HepG2 (cell line): Measurements from ENCODE around the gene KLHL30. TPM values are rescaled to one million over a fixed set of nuclear protein-coding genes. Genes with fewer than 3 reads are reported as not detected.

Experiments used
- ATAC-seq: fragments of 200-7000 bp; cut with Tn5 transposase; 3 replicates; pipeline ENCODE4 v1.9.1; 2020; ENCODE audit warnings: mild to moderate bottlenecking, moderate library complexity
- BruUV-seq: library from RNA; stranded (reverse); fragments of 400-500 nt; replicated peaks from 2 replicates; lab custom pipeline; 2021; lab: Mats Ljungman, UMichigan
- CTCF ChIA-PET: fragments of 300-600 bp; formaldehyde crosslinking; extraction: SDS; loops from one replicate; lab custom pipeline; 2021; ENCODE audit warnings: low total read pairs, inconsistent platforms, low intra/inter-chr PET ratio; lab: Yijun Ruan, JAX
- POLR2A ChIA-PET: fragments of 350-600 bp; sonication (Branson Sonifier 250); formaldehyde crosslinking; loops from one replicate; lab custom pipeline; 2020; ENCODE audit warnings: antibody characterized with exemption, inconsistent platforms; lab: Yijun Ruan, JAX
- DNase-seq: peaks from one replicate; pipeline ENCODE4 v3.0.0-alpha.2; 2015; ENCODE audit warnings: low spot score
- FAIRE-seq: peaks from 3 replicates; lab custom pipeline; 2011; peaks lifted over from hg19 to GRCh38; lab: Jason Lieb, UNC
- H2AFZ ChIP-seq: one replicate; pipeline ENCODE4 v1.6.1; 2011; ENCODE audit warnings: low read length, inconsistent platforms
- H3K27ac ChIP-seq: fragments of 300-600 bp; 3 replicates; pipeline ENCODE4 v1.8.0; 2011; ENCODE audit warnings: mixed run types, mild to moderate bottlenecking, mixed read lengths, low read length, inconsistent platforms; ENCODE audit not compliant: insufficient read depth; ENCODE audit errors: extremely low read length
- H3K27me3 ChIP-seq, 2 experiments: fragments of 200-600 bp in 1 of 2; 2 replicates in 1 of 2; 3 replicates in 1 of 2; pipeline versions ENCODE4 v1.6.0 to v1.8.0; 2011; ENCODE audit warnings: low read length in 2 of 2, mild to moderate bottlenecking in 2 of 2, moderate library complexity in 2 of 2, inconsistent platforms in 1 of 2; ENCODE audit not compliant: insufficient read depth in 2 of 2, control insufficient read depth in 1 of 2
- H3K36me3 ChIP-seq, 2 experiments: fragments of 200-600 bp in 1 of 2; replicated peaks in 1 of 2; 2 replicates in 1 of 2; 3 replicates in 1 of 2; pipeline versions ENCODE4 v1.5.1 to v1.8.0; 2011; ENCODE audit warnings: low read length in 2 of 2, inconsistent platforms in 1 of 2; ENCODE audit not compliant: insufficient read depth in 2 of 2, control insufficient read depth in 1 of 2
- H3K4me1 ChIP-seq: 2 replicates; pipeline ENCODE4 v1.5.1; 2012; ENCODE audit warnings: low read length, inconsistent platforms; ENCODE audit not compliant: insufficient read depth
- H3K4me2 ChIP-seq: 2 replicates; pipeline ENCODE4 v1.6.0; 2011; ENCODE audit warnings: low read depth, low read length, inconsistent platforms
- H3K4me3 ChIP-seq, 3 experiments: fragments of 200-600 bp in 1 of 3; sonication (generic), shearing (Covaris generic) in 1 of 3; replicated peaks in 1 of 3; 2 replicates each; pipeline ENCODE4 v1.5.1; 2011 to 2016; ENCODE audit warnings: low read length in 3 of 3, inconsistent platforms in 2 of 3, low read depth in 2 of 3, mild to moderate bottlenecking in 2 of 3, control low read depth in 1 of 3, mixed read lengths in 1 of 3; ENCODE audit not compliant: insufficient read depth in 1 of 3
- H3K79me2 ChIP-seq: one replicate; pipeline ENCODE4 v1.6.1; 2011; ENCODE audit warnings: low read length, inconsistent platforms; ENCODE audit not compliant: insufficient read depth
- H3K9ac ChIP-seq: 2 replicates; pipeline ENCODE4 v1.6.0; 2011; ENCODE audit warnings: mild to moderate bottlenecking, low read depth, low read length, inconsistent platforms; ENCODE audit not compliant: insufficient read depth
- H3K9me3 ChIP-seq: 2 replicates; pipeline ENCODE4 v1.5.1; 2012; ENCODE audit warnings: mild to moderate bottlenecking, low read length
- H4K20me1 ChIP-seq: 2 replicates; pipeline ENCODE4 v1.6.0; 2011; ENCODE audit warnings: inconsistent platforms, mild to moderate bottlenecking, low read length, moderate library complexity; ENCODE audit not compliant: insufficient read depth
- AGO2 ChIP-seq: fragments of 200-400 bp; formaldehyde crosslinking; optimal IDR thresholded peaks from 2 replicates; pipeline ENCODE3; 2017; ENCODE audit warnings: mild to moderate bottlenecking, low read depth, low read length, moderate library complexity
- ETV5 ChIP-seq: IDR thresholded peaks from 2 replicates; pipeline ENCODE4 v1.6.1; 2018; ENCODE audit warnings: missing biosample characterization, missing genetic modification reagents, inconsistent platforms, borderline replicate concordance
- MTF1 ChIP-seq: sonication (generic); formaldehyde crosslinking; IDR thresholded peaks from 2 replicates; pipeline ENCODE4 v1.5.0; 2020; ENCODE audit warnings: missing genetic modification reagents
- MYC ChIP-seq: sonication (generic); formaldehyde crosslinking; IDR thresholded peaks from 2 replicates; pipeline ENCODE4 v1.9.0; 2021; ENCODE audit warnings: missing genetic modification reagents, borderline replicate concordance
- POLR2A ChIP-seq, 2 experiments: IDR thresholded peaks; 2 replicates each; pipeline ENCODE4 v1.6.1; 2011; ENCODE audit warnings: low read depth in 2 of 2, low read length in 2 of 2, mild to moderate bottlenecking in 1 of 2, moderate library complexity in 1 of 2; ENCODE audit not compliant: insufficient read depth in 1 of 2
- ZNF143 ChIP-seq: sonication (generic); formaldehyde crosslinking; IDR thresholded peaks from 2 replicates; pipeline ENCODE4 v1.4.0; 2020; ENCODE audit warnings: missing genetic modification reagents
- WGBS: methylation state at CpG from one replicate; pipeline ENCODE4 v1.1.6; 2017; ENCODE audit warnings: low lambda C conversion rate; 5-methylcytosine and 5-hydroxymethylcytosine counted together
- in situ Hi-C: cut with HindIII; loops from 2 replicates; pipeline ENCODE4 v1.10.0; 2017; ENCODE audit warnings: low pct_unique_long_range_greater_than_20kb; ENCODE audit not compliant: extremely low pct_ligation_motif_present
- intact Hi-C: fragments of 100-400 bp; cut with micrococcal nuclease; formaldehyde crosslinking; loops from one replicate; pipeline ENCODE4 v1.10.0; 2022; ENCODE audit not compliant: unreplicated experiment
- polyA plus RNA-seq, 8 experiments: library from polyadenylated mRNA; depleted of rRNA in 3 of 8; stranded (reverse) in 7 of 8; unstranded in 1 of 8; fragments of >200 nt; fragmentation: Illumina TruSeq in 4 of 8; extraction: Trizol in 4 of 8; gene quantifications; 2 replicates each; pipeline versions ENCODE4 v1.2.1 to v1.2.3, GENCODE V29; 2011 to 2016; ENCODE audit warnings: low read depth in 4 of 8, missing spikeins in 1 of 8, mixed read lengths in 1 of 8; ENCODE audit not compliant: insufficient read depth in 1 of 8
- total RNA-seq, 5 experiments: library from RNA; depleted of rRNA; stranded (reverse); fragments of >200 nt; fragmentation: Illumina TruSeq; extraction: Trizol; gene quantifications; 2 replicates each; pipeline ENCODE4 v1.2.3, GENCODE V29; 2016; ENCODE audit warnings: low read depth in 1 of 5

Gene KLHL30
- total and polyA plus RNA-seq, 2 of the 13 experiments (the other 11 are each of a cell fraction or from before 2014, with no cell fraction given), result 0.05 TPM; not detected in 1

GRCh38 chr2:238097201-238097987 lies 41.1 kb upstream of the KLHL30 start:
- intact Hi-C loops, result no loop called here
- ChIA-PET POLR2A (interaction anchor here (1.8 kb wide), 1 partner anchor 37 kb away, joined by 5 read pairs; the partner anchor contains the start of gene SCLY), CTCF (no interaction called here)
- no peaks in the 10 kb centered on the region for H4K20me1 ChIP-seq
- DNase-seq, result no peak
- in situ Hi-C loops, result no loop called here
- H2AFZ ChIP-seq, result no peak overlapping the region
- H3K27me3 ChIP-seq, result peaks cover 0 to 10% of the 10 kb centered on the region in 2 experiments; a peak in 2 of 5 replicates
- no peak overlapping the region for H3K9ac ChIP-seq
- H3K4me2 ChIP-seq, result no peak overlapping the region
- no peaks in the 10 kb centered on the region for H3K9me3 ChIP-seq
- TF ChIP-seq AGO2 (peak; percentile 2), ETV5 (CRISPR knock-in tag) (no peak), POLR2A (IDR thresholded peaks at IDR 0.05; ENCODE audit: insufficient read depth in 1 of 2, low read depth in 2 of 2, low read length in 2 of 2) (peak in 1 of 2 experiments; percentile 17; a peak in 1 of 4 replicates), MYC (CRISPR knock-in tag) (peak; percentile 5; the same call in 1 of the 2 replicates), MTF1 (CRISPR knock-in tag) (no peak), ZNF143 (no peak)
- H3K36me3 ChIP-seq, result peaks cover 2 to 4% of the 10 kb centered on the region in 2 experiments; a peak in 1 of 5 replicates
- no peak for FAIRE-seq
- H3K27ac ChIP-seq, result no peak overlapping the region
- no peak for ATAC-seq
- no peaks in the 10 kb centered on the region for H3K79me2 ChIP-seq
- BruUV-seq, result no TSS peak
- peaks cover 3% of the 10 kb centered on the region; the same call in 1 of the 2 replicates for H3K4me1 ChIP-seq
- 91% methylated on average over 19 of the region's 19 CpGs for WGBS
- H3K4me3 ChIP-seq, result no peak overlapping the region
